ENCODE measurements around the gene AOC1.

- TF ChIP-seq EZH2 (IDR thresholded peaks at IDR 0.05; ENCODE audit: insufficient read depth, poor library complexity, severe bottlenecking) (no peak), EZH2phosphoT487 (IDR thresholded peaks at IDR 0.05; ENCODE audit: insufficient read depth, low read depth) (no peak)
These were observed 3.0 kb upstream of the AOC1 start for GRCh38 chr7:150849204-150849775.

Data from GM23248 (cell line).